ENCODE results near the gene TMEM240. TPM values are rescaled to one million over a fixed set of nuclear protein-coding genes. Genes with fewer than 3 reads are reported as not detected.

The TMEM240 gene
- 1 to 10 TPM in 1 of 2 experiments, under 1 TPM in 1; 0.75 to 1.5 TPM for total RNA-seq
- 0.77 TPM for polyA plus RNA-seq (2013, experiment 1 of 2)
- polyA plus RNA-seq (2013, experiment 2 of 2), result 0.44 TPM
- 0 to 1.4 (median 0.20) reads per million in 172 experiments for total RNA-seq

- POLR2A ChIA-PET, result no interaction called here
- peak within 1 kb of the TSS; percentile 25 for H3K4me3 ChIP-seq (ENCODE audit: low read length)
- H3K4me3 Mint-ChIP-seq, result peak within 1 kb of the TSS; percentile 80
Measured at GRCh38 chr1:1540090-1540817, at the start of gene TMEM240. TMEM240 (minus strand) TSS chr1:1540624; CDS start chr1:1540346, 278 bp downstream.

GRCh38 chr1:1583347-1584010 lies 43.1 kb upstream of the TMEM240 start:
- H3K4me3 Mint-ChIP-seq, result no peak overlapping the region

More at GRCh38 chr1:1540090-1540817, at the start of gene TMEM240:
- TF ChIP-seq CTCF (IDR thresholded peaks at IDR 0.05), result no peak
- no peaks in the 10 kb centered on the region for H3K27me3 Mint-ChIP-seq
- DNase-seq (peak; percentile 33 to 75 (median 60)), ATAC-seq (ENCODE audit: poor library complexity) (peak; percentile 90)
- H3K9me3 ChIP-seq (ENCODE audit: control insufficient read depth in 1 of 2, insufficient read depth in 1 of 2, low read length in 2 of 2), result peaks cover 0 to 5% of the 10 kb centered on the region in 2 experiments
- H3K4me1 ChIP-seq (ENCODE audit: insufficient read depth, low read length), result peaks cover 20% of the 10 kb centered on the region
- peaks cover 7% of the 10 kb centered on the region for H3K36me3 Mint-ChIP-seq (ENCODE audit: low read depth)
- no peak within 1 kb of the TSS for H3K27ac Mint-ChIP-seq
- peaks cover 18% of the 10 kb centered on the region for H3K36me3 ChIP-seq (ENCODE audit: insufficient read depth, low read length)
- CTCF ChIA-PET, result no interaction called here
- no peaks in the 10 kb centered on the region for H3K27me3 ChIP-seq (ENCODE audit: control insufficient read depth in 1 of 2, insufficient read depth in 2 of 2, low read length in 2 of 2)
- intact Hi-C loops (cut with DNase I, micrococcal nuclease), result no loop called here
- no peaks in the 10 kb centered on the region for H3K9me3 Mint-ChIP-seq
- no peak within 1 kb of the TSS for H3K27ac ChIP-seq (ENCODE audit: low read depth in 1 of 2, low read length in 2 of 2)
- peaks cover 5% of the 10 kb centered on the region for H3K4me1 Mint-ChIP-seq (ENCODE audit: low read depth)

More at GRCh38 chr1:1583347-1584010, 43.1 kb upstream of the TMEM240 start:
- Histone ChIP-seq H3K4me1 (ENCODE audit: insufficient read depth, low read length) (peaks cover 4% of the 10 kb centered on the region), H3K9me3 (ENCODE audit: control insufficient read depth in 1 of 2, insufficient read depth in 1 of 2, low read length in 2 of 2) (no peaks in the 10 kb centered on the region), H3K36me3 (ENCODE audit: insufficient read depth, low read length) (no peaks in the 10 kb centered on the region), H3K27ac (ENCODE audit: low read depth in 1 of 2, low read length in 2 of 2) (no peak overlapping the region), H3K4me3 (ENCODE audit: low read length) (no peak overlapping the region), H3K27me3 (ENCODE audit: control insufficient read depth in 1 of 2, insufficient read depth in 2 of 2, low read length in 2 of 2) (peaks cover 0 to 3% of the 10 kb centered on the region in 2 experiments)
- ATAC-seq (ENCODE audit: poor library complexity) (no peak), DNase-seq (no peak)
- ChIA-PET CTCF (no interaction called here), POLR2A (no interaction called here)
- intact Hi-C loops (cut with DNase I, micrococcal nuclease), result no loop called here
- Mint-ChIP-seq H3K27ac (no peak overlapping the region), H3K9me3 (no peaks in the 10 kb centered on the region), H3K27me3 (peaks cover 28% of the 10 kb centered on the region), H3K36me3 (ENCODE audit: low read depth) (no peaks in the 10 kb centered on the region), H3K4me1 (ENCODE audit: low read depth) (no peaks in the 10 kb centered on the region)
- no peak for TF ChIP-seq CTCF (IDR thresholded peaks at IDR 0.05)
